ENCODE results near the gene FBXL12.
"Not testable (repeated sequence)": the region's sequence is repeated elsewhere in the genome, so short reads cannot be mapped to it uniquely, and the experiment has no call there.

The FBXL12 gene, protein sequence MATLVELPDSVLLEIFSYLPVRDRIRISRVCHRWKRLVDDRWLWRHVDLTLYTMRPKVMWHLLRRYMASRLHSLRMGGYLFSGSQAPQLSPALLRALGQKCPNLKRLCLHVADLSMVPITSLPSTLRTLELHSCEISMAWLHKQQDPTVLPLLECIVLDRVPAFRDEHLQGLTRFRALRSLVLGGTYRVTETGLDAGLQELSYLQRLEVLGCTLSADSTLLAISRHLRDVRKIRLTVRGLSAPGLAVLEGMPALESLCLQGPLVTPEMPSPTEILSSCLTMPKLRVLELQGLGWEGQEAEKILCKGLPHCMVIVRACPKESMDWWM

DNA sequence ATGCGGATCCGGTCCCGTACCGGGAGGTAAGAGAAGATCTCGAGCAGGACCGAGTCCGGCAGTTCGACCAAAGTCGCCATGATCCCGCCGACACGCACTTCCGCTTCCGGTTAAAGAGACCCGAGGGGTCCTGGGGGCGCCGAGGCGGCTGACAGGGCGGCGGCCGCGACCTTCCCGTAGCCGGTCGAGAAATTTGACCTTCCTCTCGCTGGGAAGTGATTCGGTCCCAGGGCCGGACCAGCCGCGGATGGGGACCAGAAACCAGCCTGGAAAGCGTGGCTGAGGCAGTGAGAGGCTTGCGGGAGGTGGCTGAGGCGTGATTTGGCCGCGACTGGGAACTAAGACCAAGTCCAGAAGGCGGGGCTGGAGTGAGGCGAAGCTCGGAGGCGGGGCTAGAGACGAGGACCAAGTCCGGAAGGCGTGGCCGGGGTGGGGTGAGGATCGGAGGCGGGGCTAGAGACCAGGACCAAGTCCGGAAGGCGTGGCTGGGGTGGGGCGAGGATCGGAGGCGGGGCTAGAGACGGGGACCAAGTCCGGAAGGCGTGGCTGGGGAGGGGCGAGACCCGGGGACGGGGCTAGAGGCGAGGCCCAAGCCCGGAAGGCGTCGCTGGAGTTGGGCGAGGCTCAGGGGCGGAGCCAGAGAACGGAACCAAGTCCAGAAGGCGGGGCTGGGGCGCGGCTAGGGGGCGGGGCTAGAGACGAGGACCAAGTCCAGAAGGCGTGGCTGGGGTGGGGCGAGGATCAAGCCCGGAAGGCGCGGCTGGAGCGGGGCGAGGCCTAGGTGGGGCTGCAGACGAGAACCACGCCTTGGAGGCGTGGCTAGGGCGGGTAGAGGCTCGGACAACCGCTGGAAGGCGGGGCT is at the start of gene FBXL12:
TSS of gene FBXL12 (minus strand) at position 346 of the 862 bp plus-strand sequence. CDS start at position 80, 266 bp downstream.
- DNase-seq, result peak; percentile 100
- peak; percentile 95 for ATAC-seq

DNA sequence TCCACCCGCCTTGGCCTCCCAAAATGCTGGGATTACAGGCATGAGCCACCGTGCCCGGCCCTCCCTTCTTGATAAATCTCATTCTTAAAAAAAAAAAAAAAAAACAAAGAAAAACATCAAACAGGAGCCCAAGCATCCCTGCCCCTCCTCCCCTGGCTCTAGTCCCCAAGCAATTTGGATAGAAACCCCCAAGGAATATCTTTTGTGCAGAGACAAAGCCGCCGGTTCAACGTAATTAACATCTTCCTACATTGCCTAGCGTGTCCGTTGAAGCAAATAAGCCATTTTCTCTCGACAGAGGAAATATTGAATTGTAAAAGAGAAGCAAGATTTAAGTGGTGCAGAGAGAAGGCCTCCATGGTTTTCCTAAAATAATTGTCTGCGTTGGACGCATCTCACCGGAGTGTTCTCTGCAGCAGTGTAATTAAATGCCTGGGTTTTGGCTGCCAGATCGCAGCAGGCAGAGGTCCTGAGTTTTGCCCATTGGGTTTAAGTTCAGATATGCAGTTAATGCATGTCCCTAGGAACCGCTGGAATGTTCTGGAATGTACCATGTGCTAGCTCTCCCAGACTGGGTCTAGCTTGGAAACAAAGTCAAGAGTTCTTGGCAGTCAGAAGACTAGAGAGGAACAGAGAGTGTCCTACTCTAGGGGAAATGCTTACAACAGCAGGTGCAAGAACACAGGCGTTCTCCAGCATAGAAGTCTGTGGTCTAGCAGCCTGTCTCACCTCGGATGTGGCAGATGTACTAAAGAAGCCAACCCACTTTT is 47.0 kb upstream of the FBXL12 start:
- ATAC-seq, result peak; percentile 35
- no peak for DNase-seq

- ATAC-seq (peak; percentile 78), DNase-seq (no peak)
Observed at GRCh38 chr19:9863759-9864158, 44.9 kb upstream of the FBXL12 start.

- ATAC-seq (no peak), DNase-seq (no peak)
Observed at GRCh38 chr19:9862938-9863337, 44.1 kb upstream of the FBXL12 start.

GRCh38 chr19:9861503-9861902 is 42.6 kb upstream of the FBXL12 start:
- DNase-seq (no peak), ATAC-seq (no peak)

GRCh38 chr19:9860407-9860806 is 41.5 kb upstream of the FBXL12 start:
- DNase-seq (no peak), ATAC-seq (no peak)

DNA sequence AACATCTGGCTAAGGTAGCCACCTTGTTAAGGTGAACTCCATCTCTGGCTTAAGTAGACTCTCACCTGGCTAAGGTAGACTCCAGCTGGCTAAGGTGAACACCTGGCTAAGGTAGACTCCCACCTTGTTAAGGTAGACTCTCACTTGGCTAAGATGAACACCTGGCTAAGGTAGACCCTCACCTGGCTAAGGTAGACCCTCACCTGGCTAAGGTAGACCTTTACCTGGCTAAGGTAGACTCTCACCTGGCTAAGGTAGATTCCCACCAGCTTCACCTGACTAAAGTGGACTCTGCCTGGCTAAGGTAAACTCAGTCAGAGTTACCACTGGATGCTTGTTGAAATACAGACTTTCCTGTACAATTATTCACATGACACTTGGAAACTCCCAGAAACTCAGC is 39.9 kb upstream of the FBXL12 start:
- ATAC-seq (no peak), DNase-seq (no peak)

DNA sequence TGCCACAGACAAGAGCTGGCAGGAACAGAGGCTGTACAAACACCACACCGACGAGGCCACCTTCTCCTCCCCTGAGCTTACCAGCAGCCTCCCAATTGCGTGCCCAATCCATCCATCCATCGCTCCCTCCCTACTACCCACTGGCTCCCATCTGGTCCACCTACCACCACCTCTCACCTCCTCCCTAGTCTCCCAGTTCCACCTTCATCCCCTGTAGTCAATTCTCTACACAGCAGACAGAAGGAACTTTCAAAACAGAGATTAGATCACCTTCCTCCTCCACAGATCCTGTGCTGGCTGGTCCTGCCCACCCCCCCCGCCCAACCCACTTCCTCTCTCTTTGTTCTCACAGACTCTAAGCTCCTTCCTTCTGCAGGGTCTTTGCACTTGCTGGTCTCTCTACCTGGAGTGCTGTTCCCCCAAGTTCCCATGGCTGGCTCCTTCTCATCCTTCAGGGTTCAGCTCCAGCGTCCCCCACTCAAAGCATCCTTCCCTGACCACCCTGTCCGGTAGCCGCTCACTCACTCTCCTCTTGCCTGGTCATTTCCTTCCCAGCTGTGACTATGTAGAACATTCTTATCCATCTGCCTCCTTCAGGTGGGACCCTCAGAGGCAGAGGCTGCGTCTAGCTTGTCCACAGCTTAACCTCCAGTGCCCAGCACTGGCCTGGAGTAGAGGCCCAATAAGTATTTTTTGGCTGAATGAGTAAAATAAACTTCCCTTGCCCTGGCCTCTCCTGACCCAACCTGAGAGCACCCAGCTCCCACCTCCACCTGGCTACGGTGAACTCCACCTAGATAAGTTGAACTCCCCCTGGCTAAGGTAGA is 39.3 kb upstream of the FBXL12 start:
- peak; percentile 68 for ATAC-seq
- no peak for DNase-seq

DNA sequence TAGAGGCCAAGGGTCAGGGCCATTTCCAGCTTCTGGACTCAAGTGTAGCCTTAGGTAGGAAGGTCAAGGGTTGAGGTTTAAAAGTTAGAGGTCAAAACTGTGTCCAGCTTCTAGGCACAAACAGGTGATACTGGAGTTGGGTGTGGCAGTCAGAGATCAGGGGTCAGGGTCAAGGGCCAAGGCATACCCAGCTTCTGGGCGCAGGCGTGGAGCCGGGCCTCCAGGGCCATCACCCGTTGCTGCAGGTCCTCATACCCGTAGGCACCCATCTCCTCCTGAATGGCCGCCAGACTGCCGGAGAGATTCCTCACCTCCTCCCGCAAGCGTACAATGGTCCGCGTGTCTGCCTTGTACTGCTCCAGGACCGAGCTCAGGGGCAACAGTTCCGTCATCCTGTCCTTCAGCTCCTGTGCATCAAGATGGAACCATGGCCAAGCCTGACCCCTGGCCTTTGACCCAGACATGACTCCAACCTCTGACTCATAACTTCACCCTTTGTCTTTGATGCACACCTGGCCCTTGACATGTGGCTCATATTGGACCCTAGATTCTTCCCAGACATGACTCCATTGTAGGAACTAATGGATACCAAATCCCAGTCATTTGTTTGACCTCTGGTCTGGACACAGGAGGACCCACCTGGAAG is 38.3 kb upstream of the FBXL12 start:
- ATAC-seq, result no peak
- DNase-seq, result no peak

DNA sequence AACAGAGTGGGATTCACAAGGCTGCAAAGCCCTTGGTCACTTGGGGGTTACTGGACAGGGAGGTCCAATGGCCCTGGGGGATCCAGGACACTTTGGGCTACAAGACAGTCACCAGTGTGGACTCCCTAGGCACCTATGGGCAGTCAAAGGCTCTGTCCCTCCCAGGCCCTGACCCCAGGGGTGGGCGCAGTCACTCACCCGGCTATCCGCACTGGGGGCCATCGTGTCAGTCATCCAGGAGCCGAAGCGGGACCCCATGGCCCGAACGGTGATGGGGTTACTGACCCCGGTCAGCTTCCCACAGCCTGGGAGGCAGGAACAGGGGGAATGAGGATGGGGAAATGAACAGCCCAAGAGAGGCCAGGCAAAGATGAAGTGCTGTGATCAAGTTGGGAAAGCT is 37.7 kb upstream of the FBXL12 start:
- ATAC-seq (no peak), DNase-seq (no peak)

- ATAC-seq (no peak), DNase-seq (no peak)
Observed at GRCh38 chr19:9854282-9854846, 35.5 kb upstream of the FBXL12 start.

GRCh38 chr19:9850235-9850959 is 31.5 kb upstream of the FBXL12 start:
- ATAC-seq, result no peak

DNA sequence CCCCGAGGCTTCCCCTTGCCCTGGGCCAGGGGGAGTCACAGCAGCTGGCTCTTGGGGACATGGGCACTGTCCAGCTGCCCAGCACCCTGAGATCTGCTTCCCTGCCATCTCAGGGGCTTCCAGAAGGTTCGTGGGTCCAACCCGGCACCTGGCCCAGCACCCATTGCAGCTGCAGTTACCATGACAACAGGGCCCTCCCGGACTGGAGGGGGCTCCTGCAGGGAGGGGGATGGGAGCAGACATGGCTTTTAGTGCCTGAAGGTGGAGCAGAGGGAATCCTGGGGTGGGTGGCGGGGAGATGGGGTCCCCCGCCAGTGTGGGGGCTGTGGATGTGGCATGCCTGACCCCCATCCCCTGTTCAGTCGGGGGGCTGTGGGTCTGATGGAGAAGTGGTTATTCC is 30.9 kb upstream of the FBXL12 start:
- no peak for ATAC-seq
- no peak for DNase-seq

More at GRCh38 chr19:9850235-9850959, 31.5 kb upstream of the FBXL12 start:
- no peak for DNase-seq

- no peak for ATAC-seq
Observed at GRCh38 chr19:9848762-9849161, 29.9 kb upstream of the FBXL12 start.

DNA sequence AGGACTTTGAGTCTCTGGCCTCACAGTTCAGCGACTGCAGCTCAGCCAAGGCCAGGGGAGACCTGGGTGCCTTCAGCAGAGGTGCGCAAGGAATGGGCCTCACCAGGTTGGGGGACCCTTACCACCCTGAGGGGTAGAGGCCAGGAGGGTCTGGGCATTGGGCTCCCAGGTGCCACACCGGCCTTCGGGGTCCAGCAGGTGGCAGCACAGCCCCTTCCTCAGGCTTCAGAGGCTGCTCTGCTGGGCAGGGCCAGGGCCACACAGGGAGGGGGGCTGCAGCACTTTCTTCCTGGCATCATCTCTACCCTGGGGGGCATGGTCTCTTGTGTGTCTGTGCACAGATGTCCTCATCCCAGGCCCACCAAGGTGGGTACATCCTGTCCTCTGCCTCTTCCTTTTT is 29.2 kb upstream of the FBXL12 start:
- ATAC-seq, result no peak
- DNase-seq, result no peak

More at GRCh38 chr19:9848762-9849161, 29.9 kb upstream of the FBXL12 start:
- DNase-seq, result no peak

DNA sequence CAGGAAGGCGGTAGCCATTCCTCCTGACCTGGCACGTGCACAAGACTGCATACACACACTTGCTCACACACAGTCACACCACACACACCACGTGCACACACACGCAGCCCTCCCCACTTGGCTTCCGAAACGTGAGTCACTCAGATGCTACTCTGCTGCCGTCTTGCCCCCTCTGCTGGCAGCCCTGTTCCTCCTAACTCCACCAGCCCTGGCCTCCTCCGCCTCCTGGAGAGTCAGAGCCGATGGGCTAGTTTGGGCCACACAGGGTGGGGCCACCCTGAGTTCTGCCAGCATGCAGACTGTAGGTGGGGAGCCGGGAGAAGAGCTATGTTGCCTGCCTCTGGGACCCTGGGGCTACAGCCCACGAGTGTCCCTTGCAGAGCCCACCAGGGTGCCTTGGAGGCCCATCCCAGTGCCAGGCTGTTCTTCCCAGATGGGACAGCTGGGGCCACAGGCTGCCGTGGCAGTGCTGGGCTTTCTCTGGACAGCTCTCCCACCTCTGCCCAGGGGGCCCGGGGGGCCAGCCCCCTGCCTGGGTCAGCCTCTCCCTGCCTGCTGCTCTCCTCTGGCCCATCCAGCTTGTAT is 28.3 kb upstream of the FBXL12 start:
- ATAC-seq (peak; percentile 70), DNase-seq (peak; percentile 65)

GRCh38 chr19:9843626-9844273 is 24.9 kb upstream of the FBXL12 start:
- not testable (repeated sequence) for ATAC-seq, DNase-seq

- ATAC-seq (no peak), DNase-seq (no peak)
Observed at GRCh38 chr19:9842834-9843625, 24.2 kb upstream of the FBXL12 start.
